Measurements from ENCODE around the gene CALML5. TPM values are rescaled to one million over a fixed set of nuclear protein-coding genes. Genes with fewer than 3 reads are reported as not detected.

CALML5 gene
- total RNA-seq, 1 donor from 2014 or later = not detected

- Histone ChIP-seq H3F3A (ENCODE audit: low read depth) (no peaks in the 10 kb centered on the region), H3K4me1 (no peaks in the 10 kb centered on the region), H3K27ac (no peak overlapping the region), H3K9me3 (ENCODE audit: low read depth) (no peaks in the 10 kb centered on the region), H3K27me3 (no peaks in the 10 kb centered on the region), H3K79me2 (ENCODE audit: low read depth) (no peaks in the 10 kb centered on the region), H3K9ac (no peak overlapping the region), H2AFZ (replicated peaks) (no peak overlapping the region), H3K4me3 (no peak overlapping the region), H3K4me2 (no peak overlapping the region), H4K20me1 (ENCODE audit: low read depth) (no peaks in the 10 kb centered on the region), H3K36me3 (no peaks in the 10 kb centered on the region)
- Mint-ChIP-seq H3K4me1 (peaks cover 3% of the 10 kb centered on the region), H3K27ac (peak overlapping the region; percentile 78), H3K27me3 (ENCODE audit: insufficient read depth, low read depth) (peaks cover 8% of the 10 kb centered on the region), H3K4me3 (no peak overlapping the region), H3K36me3 (no peaks in the 10 kb centered on the region), H3K9me3 (peaks cover 3% of the 10 kb centered on the region)
- no peak for TF ChIP-seq EZH2phosphoT487 (IDR thresholded peaks at IDR 0.05)
- no peak for TF ChIP-seq EZH2 (IDR thresholded peaks at IDR 0.05)
- no peak for TF ChIP-seq CTCF (IDR thresholded peaks at IDR 0.05)
- DNase-seq (ENCODE audit: low spot score) = no peak
Measured at GRCh38 chr10:5506751-5507648, 7.6 kb upstream of the CALML5 start.

- no peak overlapping the region for H3K27ac Mint-ChIP-seq
- peaks cover 8% of the 10 kb centered on the region for H3K27me3 Mint-ChIP-seq (ENCODE audit: insufficient read depth, low read depth)
- peaks cover 2% of the 10 kb centered on the region for H3K4me1 Mint-ChIP-seq
Measured at GRCh38 chr10:5506246-5506645, 6.9 kb upstream of the CALML5 start.

GRCh38 chr10:5504146-5505072, 5.0 kb upstream of the CALML5 start:
- no peaks in the 10 kb centered on the region for H3K36me3 Mint-ChIP-seq
- no peaks in the 10 kb centered on the region for H3K4me1 ChIP-seq
- H3K79me2 ChIP-seq (ENCODE audit: low read depth) = no peaks in the 10 kb centered on the region
- no peaks in the 10 kb centered on the region for H4K20me1 ChIP-seq (ENCODE audit: low read depth)
- TF ChIP-seq EZH2 (IDR thresholded peaks at IDR 0.05) = no peak
- TF ChIP-seq CTCF (IDR thresholded peaks at IDR 0.05) = no peak
- no peak for TF ChIP-seq EZH2phosphoT487 (IDR thresholded peaks at IDR 0.05)
- no peak overlapping the region for H3K4me2 ChIP-seq
- H3K27me3 Mint-ChIP-seq (ENCODE audit: insufficient read depth, low read depth) = peaks cover 12% of the 10 kb centered on the region
- H3K27ac ChIP-seq = no peak overlapping the region
- DNase-seq (ENCODE audit: low spot score) = no peak
- no peak overlapping the region for H3K4me3 Mint-ChIP-seq
- no peak overlapping the region for H2AFZ ChIP-seq (replicated peaks)
- H3F3A ChIP-seq (ENCODE audit: low read depth) = no peaks in the 10 kb centered on the region
- H3K9me3 ChIP-seq (ENCODE audit: low read depth) = no peaks in the 10 kb centered on the region
- no peak overlapping the region for H3K9ac ChIP-seq
- peaks cover 8% of the 10 kb centered on the region for H3K4me1 Mint-ChIP-seq
- H3K9me3 Mint-ChIP-seq = peaks cover 3% of the 10 kb centered on the region
- no peak overlapping the region for H3K4me3 ChIP-seq
- no peaks in the 10 kb centered on the region for H3K36me3 ChIP-seq
- H3K27ac Mint-ChIP-seq = no peak overlapping the region
- H3K27me3 ChIP-seq = no peaks in the 10 kb centered on the region

More at GRCh38 chr10:5506246-5506645, 6.9 kb upstream of the CALML5 start:
- H3K27me3 ChIP-seq = no peaks in the 10 kb centered on the region
- no peak overlapping the region for H3K4me3 Mint-ChIP-seq
- H2AFZ ChIP-seq (replicated peaks) = no peak overlapping the region
- no peaks in the 10 kb centered on the region for H3K36me3 ChIP-seq
- peaks cover 3% of the 10 kb centered on the region for H3K9me3 Mint-ChIP-seq
- no peaks in the 10 kb centered on the region for H3K9me3 ChIP-seq (ENCODE audit: low read depth)
- H3K4me2 ChIP-seq = no peak overlapping the region
- no peak for DNase-seq (ENCODE audit: low spot score)
- TF ChIP-seq EZH2phosphoT487 (IDR thresholded peaks at IDR 0.05) (no peak), CTCF (IDR thresholded peaks at IDR 0.05) (no peak)
- no peak overlapping the region for H3K4me3 ChIP-seq
- H3K4me1 ChIP-seq = no peaks in the 10 kb centered on the region
- H4K20me1 ChIP-seq (ENCODE audit: low read depth) = no peaks in the 10 kb centered on the region
- no peaks in the 10 kb centered on the region for H3K79me2 ChIP-seq (ENCODE audit: low read depth)
- no peak overlapping the region for H3K27ac ChIP-seq
- H3F3A ChIP-seq (ENCODE audit: low read depth) = no peaks in the 10 kb centered on the region
- no peak overlapping the region for H3K9ac ChIP-seq
- no peaks in the 10 kb centered on the region for H3K36me3 Mint-ChIP-seq

All from neural progenitor cell (in vitro differentiated cells).